ENCODE data around the gene TMED3.

DNA sequence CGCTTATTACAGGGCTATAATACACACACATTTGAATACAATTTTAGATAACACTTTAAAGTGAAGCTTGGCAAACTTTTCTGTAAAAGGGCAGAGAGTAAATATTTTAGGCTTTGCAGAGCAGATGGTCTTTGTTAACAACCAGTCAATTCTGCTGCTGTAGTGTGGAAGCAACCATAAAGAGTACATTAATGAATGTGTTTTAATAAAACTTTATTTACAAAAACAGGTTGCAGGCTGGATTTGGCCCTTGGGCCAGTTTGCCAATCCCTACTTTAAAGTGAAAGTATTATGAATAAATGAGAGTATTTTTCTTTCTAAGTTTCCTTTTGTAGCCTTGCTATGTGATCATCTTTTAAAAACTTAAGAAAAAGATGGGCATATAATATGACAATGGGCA lies 49.1 kb upstream of the TMED3 start:
- TF ChIP-seq, protein P1, sequence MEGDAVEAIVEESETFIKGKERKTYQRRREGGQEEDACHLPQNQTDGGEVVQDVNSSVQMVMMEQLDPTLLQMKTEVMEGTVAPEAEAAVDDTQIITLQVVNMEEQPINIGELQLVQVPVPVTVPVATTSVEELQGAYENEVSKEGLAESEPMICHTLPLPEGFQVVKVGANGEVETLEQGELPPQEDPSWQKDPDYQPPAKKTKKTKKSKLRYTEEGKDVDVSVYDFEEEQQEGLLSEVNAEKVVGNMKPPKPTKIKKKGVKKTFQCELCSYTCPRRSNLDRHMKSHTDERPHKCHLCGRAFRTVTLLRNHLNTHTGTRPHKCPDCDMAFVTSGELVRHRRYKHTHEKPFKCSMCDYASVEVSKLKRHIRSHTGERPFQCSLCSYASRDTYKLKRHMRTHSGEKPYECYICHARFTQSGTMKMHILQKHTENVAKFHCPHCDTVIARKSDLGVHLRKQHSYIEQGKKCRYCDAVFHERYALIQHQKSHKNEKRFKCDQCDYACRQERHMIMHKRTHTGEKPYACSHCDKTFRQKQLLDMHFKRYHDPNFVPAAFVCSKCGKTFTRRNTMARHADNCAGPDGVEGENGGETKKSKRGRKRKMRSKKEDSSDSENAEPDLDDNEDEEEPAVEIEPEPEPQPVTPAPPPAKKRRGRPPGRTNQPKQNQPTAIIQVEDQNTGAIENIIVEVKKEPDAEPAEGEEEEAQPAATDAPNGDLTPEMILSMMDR (conservative IDR thresholded peaks at IDR 0.05; ENCODE audit: low read depth, low read length): no peak
- TF ChIP-seq EZH2phosphoT487 (IDR thresholded peaks at IDR 0.05; ENCODE audit: borderline replicate concordance, low read length) (no peak), EZH2 (IDR thresholded peaks at IDR 0.05; ENCODE audit: low read length, unreplicated experiment) (no peak)
